Bronchial epithelial cell (primary cell): ENCODE results near the gene MBOAT7. TPM values are rescaled to one million over a fixed set of nuclear protein-coding genes. Genes with fewer than 3 reads are reported as not detected.
"Not testable (repeated sequence)": the region's sequence is repeated elsewhere in the genome, so short reads cannot be mapped to it uniquely, and the experiment has no call there.

Experiments
- DNase-seq: peaks from one replicate; pipeline ENCODE4 v3.0.0-alpha.2; 2010; ENCODE audit warnings: low read depth
- FAIRE-seq: peaks from 2 replicates; lab custom pipeline; 2011; peaks lifted over from hg19 to GRCh38; lab: Jason Lieb, UNC
- H3K27me3 ChIP-seq: 2 replicates; pipeline ENCODE4 v1.5.1; 2011; ENCODE audit warnings: low read length; ENCODE audit not compliant: control insufficient read depth, insufficient read depth
- H3K36me3 ChIP-seq: 2 replicates; pipeline ENCODE4 v1.5.1; 2011; ENCODE audit warnings: low read length; ENCODE audit not compliant: control insufficient read depth, insufficient read depth
- H3K4me3 ChIP-seq: 2 replicates; pipeline ENCODE4 v1.5.1; 2011; ENCODE audit warnings: mild to moderate bottlenecking, low read depth, low read length, control low read depth
- total RNA-seq: library from RNA; depleted of rRNA; stranded (reverse); fragments of >200 nt; gene quantifications from 2 replicates; pipeline ENCODE4 v1.2.1, GENCODE V29; 2014
- TF ChIP-seq, protein P1 (sequence below): IDR thresholded peaks from 2 replicates; pipeline ENCODE4 v1.5.1; 2011; ENCODE audit warnings: mild to moderate bottlenecking, moderate library complexity, low read length, control low read depth, inconsistent platforms; ENCODE audit not compliant: insufficient read depth, severe bottlenecking

The MBOAT7 gene
- total RNA-seq, 1 donor from 2014 or later: 6.8 TPM

DNA sequence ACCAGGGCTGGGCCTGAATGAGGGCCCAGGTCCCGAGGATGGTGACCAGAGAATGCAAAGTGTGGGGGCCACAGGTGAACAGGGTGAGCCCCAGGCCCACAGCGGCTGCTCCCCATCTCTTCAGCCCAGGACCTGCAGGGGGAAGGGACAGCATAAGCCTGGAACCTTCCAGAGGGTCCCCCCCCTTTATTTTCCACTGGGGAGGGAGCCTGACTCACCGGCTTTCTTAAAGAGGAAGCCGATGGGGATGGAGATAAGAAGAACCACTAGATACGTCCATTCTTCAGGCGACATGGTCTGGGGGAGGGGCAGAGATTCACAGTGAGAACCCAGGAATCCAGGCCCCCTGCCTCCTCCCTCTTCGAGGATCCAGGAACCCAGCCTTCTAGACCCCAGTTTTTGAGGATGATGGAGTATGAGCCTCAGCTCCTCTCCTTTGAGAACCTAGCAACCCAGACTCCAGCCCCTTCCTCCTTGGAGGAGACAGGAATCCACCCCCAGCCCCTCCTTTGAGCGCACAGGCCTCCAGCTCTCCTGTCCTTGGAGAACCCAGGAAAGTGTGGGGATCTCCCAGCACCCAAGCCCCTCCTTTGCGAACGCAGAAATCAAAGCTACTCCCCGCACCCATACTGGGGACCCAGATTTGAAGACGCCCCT is 1.0 kb downstream of the MBOAT7 start:
- H3K36me3 ChIP-seq: peaks cover 11% of the 10 kb centered on the region
- TF ChIP-seq, protein P1, sequence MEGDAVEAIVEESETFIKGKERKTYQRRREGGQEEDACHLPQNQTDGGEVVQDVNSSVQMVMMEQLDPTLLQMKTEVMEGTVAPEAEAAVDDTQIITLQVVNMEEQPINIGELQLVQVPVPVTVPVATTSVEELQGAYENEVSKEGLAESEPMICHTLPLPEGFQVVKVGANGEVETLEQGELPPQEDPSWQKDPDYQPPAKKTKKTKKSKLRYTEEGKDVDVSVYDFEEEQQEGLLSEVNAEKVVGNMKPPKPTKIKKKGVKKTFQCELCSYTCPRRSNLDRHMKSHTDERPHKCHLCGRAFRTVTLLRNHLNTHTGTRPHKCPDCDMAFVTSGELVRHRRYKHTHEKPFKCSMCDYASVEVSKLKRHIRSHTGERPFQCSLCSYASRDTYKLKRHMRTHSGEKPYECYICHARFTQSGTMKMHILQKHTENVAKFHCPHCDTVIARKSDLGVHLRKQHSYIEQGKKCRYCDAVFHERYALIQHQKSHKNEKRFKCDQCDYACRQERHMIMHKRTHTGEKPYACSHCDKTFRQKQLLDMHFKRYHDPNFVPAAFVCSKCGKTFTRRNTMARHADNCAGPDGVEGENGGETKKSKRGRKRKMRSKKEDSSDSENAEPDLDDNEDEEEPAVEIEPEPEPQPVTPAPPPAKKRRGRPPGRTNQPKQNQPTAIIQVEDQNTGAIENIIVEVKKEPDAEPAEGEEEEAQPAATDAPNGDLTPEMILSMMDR: no peak
- no peak for FAIRE-seq
- no peaks in the 10 kb centered on the region for H3K27me3 ChIP-seq
- DNase-seq: no peak
- H3K4me3 ChIP-seq: peak overlapping the region; percentile 82

DNA sequence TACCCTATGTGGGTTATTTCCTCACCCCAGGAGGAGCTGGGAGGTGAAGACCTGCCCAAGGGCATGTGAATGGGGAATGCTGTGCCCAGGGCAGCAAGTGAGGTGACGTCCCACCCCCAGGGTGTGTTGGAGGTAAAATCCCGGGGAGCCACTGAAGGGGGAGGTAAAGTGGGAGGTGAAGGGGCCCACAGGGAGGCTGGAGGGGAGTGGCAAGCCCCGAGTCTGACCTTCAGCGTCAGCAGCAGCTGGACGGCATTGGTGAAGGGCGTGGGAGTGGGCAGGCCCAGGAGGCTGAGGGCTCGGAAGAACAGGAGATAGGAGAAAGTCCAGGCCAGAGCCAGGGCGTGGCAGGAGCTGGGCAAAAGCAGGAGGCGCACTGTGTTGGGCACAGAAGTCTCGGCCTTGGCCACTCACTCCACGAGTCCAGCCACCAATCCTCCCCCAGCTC is 2.4 kb downstream of the MBOAT7 start:
- no peak overlapping the region for H3K4me3 ChIP-seq
- no peak for DNase-seq
- peaks cover 14% of the 10 kb centered on the region for H3K36me3 ChIP-seq
- FAIRE-seq: no peak
- no peaks in the 10 kb centered on the region for H3K27me3 ChIP-seq
- TF ChIP-seq, protein P1: no peak

DNA sequence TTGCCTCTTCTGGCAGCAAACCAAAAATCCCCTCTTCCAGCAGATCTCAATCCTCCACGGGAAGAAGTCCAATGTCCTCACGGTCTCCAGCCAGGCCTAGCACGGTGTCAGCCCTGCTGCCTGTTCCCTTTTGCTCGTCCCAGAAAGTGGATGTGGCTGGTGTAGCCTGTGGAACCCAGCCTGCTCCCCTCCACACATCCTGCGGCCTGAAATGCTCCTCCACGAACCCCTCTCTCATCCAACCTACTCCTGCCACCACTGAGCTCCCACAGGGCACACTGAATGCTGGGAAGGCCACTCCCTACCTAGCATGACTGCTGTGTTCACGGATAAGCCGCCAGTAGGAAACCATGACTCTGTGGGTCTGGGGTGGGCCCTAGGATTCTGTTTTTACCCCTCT is 3.0 kb downstream of the MBOAT7 start:
- DNase-seq (no peak), FAIRE-seq (no peak)
- TF ChIP-seq, protein P1: no peak
- Histone ChIP-seq H3K27me3 (no peaks in the 10 kb centered on the region), H3K36me3 (peaks cover 14% of the 10 kb centered on the region), H3K4me3 (no peak overlapping the region)

DNA sequence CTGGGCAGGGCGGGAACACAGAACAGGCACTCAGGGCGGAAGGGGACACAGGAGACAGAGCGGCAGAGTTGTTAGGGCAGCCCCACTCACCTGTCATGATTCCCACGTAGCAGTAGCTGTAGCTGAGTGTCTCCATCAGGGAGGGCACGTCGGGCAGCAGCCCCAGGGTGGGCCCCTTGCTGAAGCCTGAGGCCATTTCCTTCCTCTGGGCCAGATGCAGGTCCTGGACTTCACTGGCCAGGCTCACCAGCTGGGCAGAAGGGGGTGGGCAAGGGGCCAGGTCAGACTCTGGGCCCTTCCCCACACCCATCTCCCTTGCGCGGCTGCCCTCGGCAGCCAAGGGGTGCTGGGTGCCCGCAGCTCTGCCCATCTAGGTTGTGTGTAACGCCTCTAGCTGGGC is 5.9 kb downstream of the MBOAT7 start:
- FAIRE-seq (no peak), DNase-seq (no peak)
- Histone ChIP-seq H3K36me3 (peaks cover 25% of the 10 kb centered on the region), H3K27me3 (no peaks in the 10 kb centered on the region), H3K4me3 (no peak overlapping the region)
- TF ChIP-seq, protein P1: no peak

DNA sequence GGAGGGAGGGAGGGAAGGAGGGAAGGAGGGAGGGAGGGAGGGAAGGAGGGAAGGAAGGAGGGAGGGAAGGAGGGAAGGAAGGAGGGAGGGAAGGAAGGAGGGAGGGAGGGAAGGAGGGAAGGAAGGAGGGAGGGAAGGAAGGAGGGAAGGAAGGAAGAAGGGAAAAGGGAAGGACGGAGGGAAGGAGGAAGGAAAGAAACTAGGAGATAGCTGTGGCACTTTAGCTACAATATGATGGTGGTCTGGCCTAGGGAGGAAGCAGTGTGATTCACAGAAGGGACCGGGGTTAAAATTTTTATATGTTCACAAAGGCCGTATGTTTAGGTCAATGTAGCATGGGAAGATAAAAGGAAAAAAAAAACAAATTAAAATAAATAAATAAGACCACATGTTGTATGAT is 7.5 kb downstream of the MBOAT7 start:
- not testable (repeated sequence) for FAIRE-seq, H3K27me3 ChIP-seq, H3K4me3 ChIP-seq, DNase-seq
- peaks cover 20% of the 10 kb centered on the region for H3K36me3 ChIP-seq

DNA sequence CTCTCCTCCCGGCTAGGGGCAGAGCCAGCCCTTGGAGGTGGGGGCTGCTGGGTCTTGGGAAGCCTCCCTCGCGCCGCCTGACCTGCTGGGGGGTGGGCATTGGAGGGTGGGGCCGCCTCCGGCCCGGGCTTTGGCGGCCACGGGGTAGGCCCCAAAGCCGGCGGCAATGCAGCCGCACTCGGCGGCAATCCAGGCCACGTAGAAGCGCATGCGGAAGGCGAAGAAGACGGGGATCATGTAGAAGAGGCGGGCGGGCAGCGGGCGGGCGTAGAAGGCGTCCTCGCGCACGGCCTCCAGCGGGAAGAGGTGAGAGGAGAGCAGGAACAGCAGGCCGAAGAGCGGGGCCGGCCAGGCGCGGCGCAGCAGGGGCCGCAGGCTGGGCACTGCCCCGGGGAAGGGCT is 8.7 kb downstream of the MBOAT7 start:
- no peak for FAIRE-seq
- Histone ChIP-seq H3K4me3 (no peak overlapping the region), H3K27me3 (no peaks in the 10 kb centered on the region), H3K36me3 (peaks cover 18% of the 10 kb centered on the region)
- TF ChIP-seq, protein P1: no peak
- DNase-seq: no peak
